Neutrophil (primary cell): ENCODE results near the gene DYNLT3.

Source experiments
- H3K27ac ChIP-seq: fragments of 200-600 bp; sonication (generic); 2 replicates; pipeline ENCODE4 v1.5.1; 2016; ENCODE audit warnings: mild to moderate bottlenecking, moderate library complexity
- H3K27me3 ChIP-seq: fragments of 200-600 bp; sonication (generic); 2 replicates; pipeline ENCODE4 v1.6.0; 2016; ENCODE audit warnings: mild to moderate bottlenecking
- H3K36me3 ChIP-seq: fragments of 200-600 bp; sonication (generic); 2 replicates; pipeline ENCODE4 v1.5.1; 2017
- H3K4me1 ChIP-seq, 2 experiments: fragments of 200-600 bp in 1 of 2; sonication (generic) in 1 of 2; 1 replicate in 1 of 2; 2 replicates in 1 of 2; pipeline versions ENCODE4 v1.5.1 to v1.6.1; 2013 to 2016; ENCODE audit warnings: low read depth in 1 of 2, low read length in 1 of 2, mild to moderate bottlenecking in 1 of 2, moderate library complexity in 1 of 2; ENCODE audit not compliant: control insufficient read depth in 1 of 2, insufficient read depth in 1 of 2
- H3K4me3 ChIP-seq, 2 experiments: fragments of 200-600 bp in 1 of 2; sonication (generic) in 1 of 2; 1 replicate in 1 of 2; 2 replicates in 1 of 2; pipeline ENCODE4 v1.5.1; 2013 to 2016; ENCODE audit warnings: low read depth in 1 of 2, low read length in 1 of 2, mild to moderate bottlenecking in 1 of 2, moderate library complexity in 1 of 2
- H3K9me3 ChIP-seq: fragments of 200-600 bp; sonication (generic); 2 replicates; pipeline ENCODE4 v1.5.1; 2016
- CTCF ChIP-seq: fragments of 200-600 bp; sonication (generic); IDR thresholded peaks from 2 replicates; pipeline ENCODE4 v1.5.1; 2016; ENCODE audit warnings: antibody characterized with exemption

DYNLT3 gene

GRCh38 chrX:37803057-37803456 lies 44.3 kb downstream of the DYNLT3 start:
- peaks cover 94 to 95% of the 10 kb centered on the region in 2 experiments for H3K4me1 ChIP-seq
- no peaks in the 10 kb centered on the region for H3K27me3 ChIP-seq
- no peaks in the 10 kb centered on the region for H3K9me3 ChIP-seq
- no peak for TF ChIP-seq CTCF
- peak overlapping the region; percentile 86 for H3K27ac ChIP-seq
- no peak overlapping the region for H3K4me3 ChIP-seq
- H3K36me3 ChIP-seq = peaks cover 18% of the 10 kb centered on the region

DNA sequence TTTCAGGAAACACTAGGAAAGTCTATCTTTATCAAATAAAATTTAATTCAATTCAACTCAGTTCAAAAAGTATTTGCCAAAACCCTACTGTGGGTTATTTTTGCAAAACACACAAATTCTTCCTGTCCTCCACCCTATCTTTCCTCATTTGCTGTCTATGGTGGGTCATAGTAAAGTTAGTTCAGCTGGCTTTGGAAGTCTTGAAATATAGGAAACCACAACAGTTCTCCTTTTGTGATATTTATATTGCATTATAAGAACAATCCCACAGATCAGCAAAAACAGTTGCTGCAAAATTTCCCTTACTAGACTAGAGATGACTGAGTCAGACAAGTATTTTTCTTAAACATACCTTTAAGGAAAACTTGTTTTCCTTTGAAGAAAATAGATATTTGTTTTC lies 45.3 kb downstream of the DYNLT3 start:
- H3K4me3 ChIP-seq = no peak overlapping the region
- H3K4me1 ChIP-seq = peaks cover 94 to 96% of the 10 kb centered on the region in 2 experiments
- no peaks in the 10 kb centered on the region for H3K9me3 ChIP-seq
- no peaks in the 10 kb centered on the region for H3K27me3 ChIP-seq
- TF ChIP-seq CTCF = no peak
- H3K36me3 ChIP-seq = peaks cover 18% of the 10 kb centered on the region
- peak overlapping the region; percentile 86 for H3K27ac ChIP-seq

- no peak for TF ChIP-seq CTCF
- Histone ChIP-seq H3K9me3 (no peaks in the 10 kb centered on the region), H3K27ac (peak overlapping the region; percentile 86), H3K36me3 (peaks cover 10% of the 10 kb centered on the region), H3K4me3 (peak overlapping the region in 1 of 2 experiments; percentile 41), H3K4me1 (peaks cover 94 to 95% of the 10 kb centered on the region in 2 experiments), H3K27me3 (no peaks in the 10 kb centered on the region)
These were observed 46.7 kb downstream of the DYNLT3 start for GRCh38 chrX:37800717-37801116.

GRCh38 chrX:37799936-37800335 lies 47.4 kb downstream of the DYNLT3 start:
- Histone ChIP-seq H3K4me3 (peak overlapping the region in 1 of 2 experiments; percentile 41), H3K9me3 (no peaks in the 10 kb centered on the region), H3K4me1 (peaks cover 95 to 97% of the 10 kb centered on the region in 2 experiments), H3K27ac (peak overlapping the region; percentile 86), H3K36me3 (peaks cover 7% of the 10 kb centered on the region), H3K27me3 (no peaks in the 10 kb centered on the region)
- TF ChIP-seq CTCF = no peak

DNA sequence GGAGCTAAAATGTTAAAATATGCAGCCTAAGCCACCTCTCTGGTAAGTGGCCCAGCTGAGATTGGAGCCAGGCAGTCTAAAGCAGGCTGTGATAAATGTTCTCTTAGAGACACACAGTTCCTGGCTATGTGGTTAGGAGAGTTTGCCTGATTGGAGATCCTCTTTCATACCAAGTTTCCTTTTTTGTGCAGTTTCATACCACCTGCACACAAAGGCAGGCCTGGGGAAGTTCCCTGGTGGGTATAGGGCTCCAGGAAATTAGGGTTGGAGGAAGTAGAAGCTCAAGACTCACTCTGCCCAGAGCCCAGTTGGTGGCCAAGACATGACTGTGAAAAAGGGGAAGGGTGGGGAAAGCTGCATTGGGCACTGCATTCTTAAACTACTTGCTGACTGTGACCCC lies 50.6 kb downstream of the DYNLT3 start:
- Histone ChIP-seq H3K4me3 (no peak overlapping the region), H3K27ac (peak overlapping the region; percentile 86), H3K27me3 (no peaks in the 10 kb centered on the region), H3K9me3 (no peaks in the 10 kb centered on the region), H3K36me3 (peaks cover 8% of the 10 kb centered on the region), H3K4me1 (peaks cover 96 to 99% of the 10 kb centered on the region in 2 experiments)
- no peak for TF ChIP-seq CTCF

- TF ChIP-seq CTCF = no peak
- H3K4me3 ChIP-seq = no peak overlapping the region
- peaks cover 96 to 99% of the 10 kb centered on the region in 2 experiments for H3K4me1 ChIP-seq
- peaks cover 8% of the 10 kb centered on the region for H3K36me3 ChIP-seq
- no peaks in the 10 kb centered on the region for H3K9me3 ChIP-seq
- H3K27ac ChIP-seq = peak overlapping the region; percentile 86
- no peaks in the 10 kb centered on the region for H3K27me3 ChIP-seq
These were observed 51.1 kb downstream of the DYNLT3 start for GRCh38 chrX:37796310-37796709.
